Chondrocyte (in vitro differentiated cells): ENCODE measurements around the gene MDK. TPM values are rescaled to one million over a fixed set of nuclear protein-coding genes. Genes with fewer than 3 reads are reported as not detected.

Experiments used
- DNase-seq: peaks from one replicate; pipeline ENCODE4 v3.0.0; 2021; ENCODE audit warnings: mixed read lengths, low spot score
- H3K27ac Mint-ChIP-seq: one replicate; pipeline ENCODE4 v1.8.0; 2021; ENCODE audit warnings: mild to moderate bottlenecking, moderate library complexity, mixed read lengths; ENCODE audit not compliant: unreplicated experiment
- H3K27me3 Mint-ChIP-seq: 2 replicates; pipeline ENCODE4 v1.8.0; 2021; ENCODE audit warnings: low read depth, mixed read lengths
- H3K36me3 Mint-ChIP-seq: 2 replicates; pipeline ENCODE4 v1.8.0; 2021; ENCODE audit warnings: low read depth, mixed read lengths
- H3K4me1 Mint-ChIP-seq: 2 replicates; pipeline ENCODE4 v1.8.0; 2021; ENCODE audit warnings: low read depth, mild to moderate bottlenecking, mixed read lengths
- H3K4me3 Mint-ChIP-seq: one replicate; pipeline ENCODE4 v1.8.0; 2021; ENCODE audit warnings: mild to moderate bottlenecking, moderate library complexity, mixed read lengths; ENCODE audit not compliant: unreplicated experiment
- H3K9me3 Mint-ChIP-seq: 2 replicates; pipeline ENCODE4 v1.8.0; 2021; ENCODE audit warnings: low read depth, mixed read lengths
- total RNA-seq: library from RNA; stranded (reverse); gene quantifications from 3 replicates; pipeline ENCODE4 v1.2.1, GENCODE V29; 2021
- TF ChIP-seq, protein P1 (sequence below): fragments of 200-600 bp; sonication (generic); IDR thresholded peaks from 2 replicates; pipeline ENCODE4 v1.5.0; 2021; ENCODE audit warnings: antibody characterized with exemption, mild to moderate bottlenecking, moderate library complexity

Gene MDK
- total RNA-seq, 1 donor from 2014 or later = 127 TPM

DNA sequence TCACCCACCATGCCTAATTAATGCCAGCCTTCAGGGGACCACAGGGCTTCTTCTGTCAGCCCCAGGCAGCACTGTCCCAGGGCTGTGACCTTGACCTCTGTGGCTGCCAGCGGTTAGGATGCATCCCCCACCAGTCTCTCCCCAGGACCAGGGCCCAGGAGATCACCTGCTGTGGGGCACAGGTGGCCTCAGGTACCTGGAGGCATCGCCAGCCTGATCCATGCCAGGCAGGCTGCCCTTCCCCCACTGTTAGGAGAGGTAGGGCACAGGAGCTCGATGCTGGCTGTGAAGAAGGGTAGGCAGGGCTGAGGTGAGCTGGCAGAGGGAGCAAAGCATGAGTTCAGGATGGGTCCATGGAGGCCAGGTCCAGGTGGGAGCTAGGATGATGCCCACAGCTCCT is 16.7 kb upstream of the MDK start:
- no peaks in the 10 kb centered on the region for H3K36me3 Mint-ChIP-seq
- H3K27me3 Mint-ChIP-seq = no peaks in the 10 kb centered on the region
- TF ChIP-seq, protein P1, sequence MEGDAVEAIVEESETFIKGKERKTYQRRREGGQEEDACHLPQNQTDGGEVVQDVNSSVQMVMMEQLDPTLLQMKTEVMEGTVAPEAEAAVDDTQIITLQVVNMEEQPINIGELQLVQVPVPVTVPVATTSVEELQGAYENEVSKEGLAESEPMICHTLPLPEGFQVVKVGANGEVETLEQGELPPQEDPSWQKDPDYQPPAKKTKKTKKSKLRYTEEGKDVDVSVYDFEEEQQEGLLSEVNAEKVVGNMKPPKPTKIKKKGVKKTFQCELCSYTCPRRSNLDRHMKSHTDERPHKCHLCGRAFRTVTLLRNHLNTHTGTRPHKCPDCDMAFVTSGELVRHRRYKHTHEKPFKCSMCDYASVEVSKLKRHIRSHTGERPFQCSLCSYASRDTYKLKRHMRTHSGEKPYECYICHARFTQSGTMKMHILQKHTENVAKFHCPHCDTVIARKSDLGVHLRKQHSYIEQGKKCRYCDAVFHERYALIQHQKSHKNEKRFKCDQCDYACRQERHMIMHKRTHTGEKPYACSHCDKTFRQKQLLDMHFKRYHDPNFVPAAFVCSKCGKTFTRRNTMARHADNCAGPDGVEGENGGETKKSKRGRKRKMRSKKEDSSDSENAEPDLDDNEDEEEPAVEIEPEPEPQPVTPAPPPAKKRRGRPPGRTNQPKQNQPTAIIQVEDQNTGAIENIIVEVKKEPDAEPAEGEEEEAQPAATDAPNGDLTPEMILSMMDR = no peak
- H3K9me3 Mint-ChIP-seq = no peaks in the 10 kb centered on the region
- H3K27ac Mint-ChIP-seq = peak overlapping the region; percentile 62
- peaks cover 38% of the 10 kb centered on the region for H3K4me1 Mint-ChIP-seq
- no peak overlapping the region for H3K4me3 Mint-ChIP-seq
- DNase-seq = no peak

DNA sequence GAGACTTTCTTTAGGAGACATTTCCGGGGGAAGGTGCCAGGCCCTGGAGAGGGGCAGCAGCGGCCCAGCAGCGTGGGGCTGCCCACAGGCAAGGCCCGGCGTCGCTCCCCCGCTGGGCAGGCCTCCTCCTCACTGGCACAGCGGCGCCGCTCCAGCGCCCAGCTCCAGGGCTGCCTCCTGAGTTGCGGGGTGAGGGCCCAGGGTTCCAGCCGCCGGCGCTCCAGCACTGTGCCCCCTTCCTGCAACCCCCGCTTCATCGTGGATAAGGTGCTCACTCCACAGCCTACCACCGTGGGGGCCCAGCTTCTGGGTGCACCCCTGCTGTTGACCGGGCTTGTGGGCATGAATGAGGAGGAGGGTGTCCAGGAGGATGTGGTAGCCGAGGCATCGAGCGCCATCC is 15.2 kb upstream of the MDK start:
- Mint-ChIP-seq H3K27ac (no peak overlapping the region), H3K36me3 (peaks cover 2% of the 10 kb centered on the region), H3K4me3 (no peak overlapping the region), H3K27me3 (no peaks in the 10 kb centered on the region), H3K4me1 (peaks cover 31% of the 10 kb centered on the region), H3K9me3 (no peaks in the 10 kb centered on the region)
- TF ChIP-seq, protein P1 = no peak
- DNase-seq = no peak

DNA sequence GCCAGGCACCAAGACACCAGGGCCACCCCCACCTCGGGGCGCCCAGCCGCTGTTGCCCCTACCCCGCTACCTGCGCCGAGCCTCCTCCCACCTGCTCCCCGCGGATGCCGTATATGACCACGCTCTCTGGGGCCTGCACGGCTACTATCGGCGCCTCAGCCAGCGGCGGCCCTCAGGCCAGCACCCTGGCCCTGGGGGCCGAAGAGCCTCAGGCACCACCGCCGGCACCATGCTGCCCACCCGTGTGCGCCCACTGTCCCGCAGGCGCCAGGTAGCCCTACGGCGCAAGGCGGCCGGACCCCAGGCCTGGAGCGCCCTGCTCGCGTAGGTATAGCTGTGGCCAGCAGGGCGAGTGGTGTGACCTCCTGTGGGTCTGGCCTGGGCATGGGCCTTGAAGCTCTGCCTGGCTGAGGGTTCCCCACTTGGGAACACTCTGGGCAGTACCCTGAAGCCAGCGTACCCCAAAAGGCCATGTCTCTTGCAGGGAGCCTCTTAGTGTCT is 14.8 kb upstream of the MDK start:
- TF ChIP-seq, protein P1 = no peak
- Mint-ChIP-seq H3K9me3 (no peaks in the 10 kb centered on the region), H3K27ac (no peak overlapping the region), H3K4me1 (peaks cover 27% of the 10 kb centered on the region), H3K4me3 (no peak overlapping the region), H3K36me3 (peaks cover 2% of the 10 kb centered on the region), H3K27me3 (no peaks in the 10 kb centered on the region)
- no peak for DNase-seq

DNA sequence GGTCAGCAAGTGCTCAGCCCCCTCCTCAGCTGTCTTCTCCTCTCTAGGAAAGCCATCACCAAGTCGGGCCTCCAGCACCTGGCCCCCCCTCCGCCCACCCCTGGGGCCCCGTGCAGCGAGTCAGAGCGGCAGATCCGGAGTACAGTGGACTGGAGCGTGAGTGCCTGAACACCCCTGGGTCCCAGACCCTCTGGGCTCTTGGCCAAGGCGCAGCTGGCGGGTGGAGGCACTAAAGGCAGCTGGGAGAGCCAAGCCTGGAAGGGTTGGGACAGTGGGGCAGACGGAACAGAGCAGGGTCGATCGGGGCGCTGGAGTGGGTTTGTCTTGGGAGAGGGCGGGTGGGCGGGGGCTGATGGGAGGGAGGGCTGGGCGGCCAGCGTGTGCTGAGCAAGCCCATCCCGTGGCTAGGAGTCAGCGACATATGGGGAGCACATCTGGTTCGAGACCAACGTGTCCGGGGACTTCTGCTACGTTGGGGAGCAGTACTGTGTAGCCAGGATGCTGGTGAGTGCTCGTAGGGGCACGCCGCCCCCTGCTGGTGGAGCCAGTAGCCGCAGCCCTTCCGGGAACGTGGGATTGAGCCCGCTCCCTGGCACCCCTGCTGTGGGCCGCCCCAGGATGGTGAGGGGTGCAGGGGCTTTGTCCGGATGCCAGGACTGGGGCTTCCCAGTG is 14.1 kb upstream of the MDK start:
- no peaks in the 10 kb centered on the region for H3K9me3 Mint-ChIP-seq
- no peak for DNase-seq
- H3K36me3 Mint-ChIP-seq = peaks cover 2% of the 10 kb centered on the region
- TF ChIP-seq, protein P1 = peak; percentile 92
- H3K27ac Mint-ChIP-seq = no peak overlapping the region
- no peaks in the 10 kb centered on the region for H3K27me3 Mint-ChIP-seq
- H3K4me1 Mint-ChIP-seq = peaks cover 20% of the 10 kb centered on the region
- no peak overlapping the region for H3K4me3 Mint-ChIP-seq

DNA sequence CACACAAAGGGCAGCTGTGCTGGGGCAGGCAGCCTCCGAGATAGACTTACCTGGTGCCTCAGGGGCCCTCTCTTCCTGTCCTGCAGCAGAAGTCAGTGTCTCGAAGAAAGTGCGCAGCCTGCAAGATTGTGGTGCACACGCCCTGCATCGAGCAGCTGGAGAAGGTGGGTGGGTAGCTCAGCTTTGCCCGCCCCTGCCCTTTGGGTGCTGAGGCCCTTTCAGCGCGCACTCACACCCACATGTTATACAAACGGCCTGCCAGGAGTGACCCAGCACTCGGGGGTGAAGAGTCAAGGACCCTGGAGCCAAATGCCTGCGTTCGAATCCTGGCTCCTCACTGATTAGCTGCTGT is 13.6 kb upstream of the MDK start:
- no peak overlapping the region for H3K27ac Mint-ChIP-seq
- no peaks in the 10 kb centered on the region for H3K27me3 Mint-ChIP-seq
- peaks cover 15% of the 10 kb centered on the region for H3K4me1 Mint-ChIP-seq
- TF ChIP-seq, protein P1 = peak; percentile 70
- H3K4me3 Mint-ChIP-seq = no peak overlapping the region
- no peaks in the 10 kb centered on the region for H3K9me3 Mint-ChIP-seq
- no peak for DNase-seq
- peaks cover 2% of the 10 kb centered on the region for H3K36me3 Mint-ChIP-seq
